HG03432 (cell line): ENCODE measurements around the gene UBE2Q1.
"Not testable (repeated sequence)": the region's sequence is repeated elsewhere in the genome, so short reads cannot be mapped to it uniquely, and the experiment has no call there.

Experiments
- ATAC-seq: cut with Tn5 transposase; IDR thresholded peaks from one replicate; pipeline ENCODE4 v1.9.1; 2021; ENCODE audit warnings: mild to moderate bottlenecking, moderate library complexity; ENCODE audit not compliant: unreplicated experiment

Gene UBE2Q1

DNA sequence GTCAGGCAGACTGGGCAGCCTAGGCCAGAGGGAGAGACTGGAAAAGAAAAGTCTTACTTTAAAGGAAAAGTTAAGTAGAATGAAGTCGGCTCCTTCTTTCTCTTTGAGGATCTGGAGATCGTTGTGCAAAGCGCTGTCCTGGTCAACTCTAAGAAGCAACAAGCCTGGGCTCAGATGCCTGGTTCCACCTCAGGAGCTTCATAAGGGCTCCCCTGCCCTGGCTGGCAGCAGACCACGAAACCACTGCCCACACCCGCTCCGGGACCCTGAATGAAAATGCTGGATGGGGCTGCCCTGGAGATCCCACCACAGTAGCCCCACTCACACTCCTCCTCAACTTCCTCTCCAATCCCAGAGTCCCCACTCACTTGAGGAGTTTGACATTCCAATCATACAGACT, 6.4 kb downstream of the UBE2Q1 start:
- ATAC-seq = no peak

GRCh38 chr1:154551474-154551873, 7.0 kb downstream of the UBE2Q1 start:
- no peak for ATAC-seq

- ATAC-seq = no peak
Measured at GRCh38 chr1:154550657-154551056, 7.8 kb downstream of the UBE2Q1 start.

GRCh38 chr1:154550070-154550469, 8.4 kb downstream of the UBE2Q1 start:
- ATAC-seq = no peak

DNA sequence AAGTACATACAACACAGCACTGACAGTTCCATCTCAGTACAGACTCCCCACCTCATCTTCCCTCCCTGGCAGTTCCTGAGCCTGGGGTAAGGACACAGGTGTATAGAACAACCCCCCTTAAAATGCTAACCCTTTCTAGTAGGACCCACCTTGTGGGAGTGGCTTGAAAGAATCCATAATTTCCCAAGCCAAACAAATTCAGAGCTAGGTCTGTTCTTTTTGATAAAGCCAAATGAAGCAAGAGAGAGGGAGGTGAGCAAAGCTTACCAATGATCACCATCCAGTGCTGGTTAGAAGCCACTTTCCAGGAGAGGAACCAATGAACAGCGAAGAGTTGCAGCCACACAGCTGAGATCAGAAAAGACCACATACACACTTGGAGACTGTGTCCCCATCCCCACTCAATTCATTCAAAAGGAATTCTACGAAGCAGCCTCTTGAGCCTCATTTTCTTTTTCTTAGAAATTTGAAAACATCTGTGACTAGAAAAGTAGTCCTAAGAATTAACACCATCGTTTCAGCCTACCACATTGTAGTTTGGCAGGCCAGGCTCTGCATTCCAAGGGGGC, 9.2 kb downstream of the UBE2Q1 start:
- ATAC-seq = no peak

- no peak for ATAC-seq
Measured at GRCh38 chr1:154548028-154548427, 10.4 kb downstream of the UBE2Q1 start.

GRCh38 chr1:154547105-154547732, 11.2 kb downstream of the UBE2Q1 start:
- no peak for ATAC-seq

GRCh38 chr1:154546264-154547063, 12.0 kb downstream of the UBE2Q1 start:
- ATAC-seq = no peak

- no peak for ATAC-seq
Measured at GRCh38 chr1:154541231-154541630, 17.2 kb downstream of the UBE2Q1 start.

DNA sequence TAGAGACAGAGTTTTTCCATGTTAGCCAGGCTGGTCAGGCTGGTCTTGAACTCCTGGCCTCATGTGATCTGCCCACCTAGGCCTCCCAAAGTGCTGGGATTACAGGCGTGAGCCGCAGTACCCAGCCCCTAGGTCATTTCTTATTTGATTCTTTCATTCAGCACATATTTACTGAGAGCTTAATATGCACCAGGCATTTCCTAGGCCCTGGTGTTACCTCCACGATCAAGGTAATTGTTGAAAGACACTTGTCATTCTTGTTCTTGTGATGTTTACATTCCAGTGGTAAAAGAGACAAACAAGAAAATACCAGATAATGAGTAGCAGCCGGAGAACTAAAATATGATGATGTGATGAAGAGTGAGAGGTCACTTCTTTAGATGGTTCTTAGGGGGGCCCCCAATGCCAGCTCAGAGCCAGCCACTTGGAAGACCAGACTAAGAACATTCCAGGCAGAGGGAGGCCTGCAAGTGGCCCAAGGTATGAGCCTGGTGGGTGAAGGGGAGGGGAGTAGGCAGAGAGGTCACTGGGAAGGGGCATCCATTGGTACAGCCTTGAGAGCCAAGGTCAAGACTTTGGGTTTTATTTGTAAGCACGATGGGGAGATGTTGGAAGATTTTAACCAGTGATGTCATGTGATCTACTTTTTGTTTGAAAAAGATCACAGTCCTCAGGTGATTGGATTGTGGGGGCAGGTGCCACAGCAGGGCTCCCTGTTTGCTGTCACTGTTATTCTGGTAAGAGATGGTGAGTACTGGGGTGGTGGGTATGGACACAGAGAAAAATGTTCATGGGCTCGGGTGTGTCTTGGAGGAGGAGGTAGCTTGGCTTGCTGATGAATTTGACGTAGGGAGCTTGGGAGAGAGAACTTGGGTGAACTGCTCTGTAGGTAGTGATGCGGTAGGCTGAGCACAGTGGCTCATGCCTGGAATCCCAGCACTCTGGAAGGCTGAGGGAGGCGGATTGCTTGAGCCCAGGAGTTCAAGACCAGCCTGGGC, 18.7 kb downstream of the UBE2Q1 start:
- no peak for ATAC-seq

DNA sequence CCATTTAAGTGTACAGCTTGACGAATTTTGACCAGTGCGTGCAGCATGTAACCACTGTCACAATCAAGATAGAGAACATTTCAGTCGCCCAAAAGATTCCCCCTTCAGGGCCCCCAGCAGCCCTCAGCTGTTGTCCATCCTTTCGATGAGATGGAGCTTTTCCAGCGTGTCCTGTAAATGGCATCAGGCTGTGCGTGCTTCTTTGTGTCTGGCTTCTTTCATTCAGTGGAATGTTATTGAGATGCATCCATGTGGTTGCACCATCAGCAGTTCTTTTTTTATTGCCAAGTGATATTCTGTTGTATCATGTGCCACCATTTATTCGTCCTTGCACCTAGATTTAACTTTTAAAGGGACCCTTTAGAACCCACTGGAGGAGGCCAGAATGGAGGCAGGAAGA, 21.9 kb downstream of the UBE2Q1 start:
- ATAC-seq = no peak

DNA sequence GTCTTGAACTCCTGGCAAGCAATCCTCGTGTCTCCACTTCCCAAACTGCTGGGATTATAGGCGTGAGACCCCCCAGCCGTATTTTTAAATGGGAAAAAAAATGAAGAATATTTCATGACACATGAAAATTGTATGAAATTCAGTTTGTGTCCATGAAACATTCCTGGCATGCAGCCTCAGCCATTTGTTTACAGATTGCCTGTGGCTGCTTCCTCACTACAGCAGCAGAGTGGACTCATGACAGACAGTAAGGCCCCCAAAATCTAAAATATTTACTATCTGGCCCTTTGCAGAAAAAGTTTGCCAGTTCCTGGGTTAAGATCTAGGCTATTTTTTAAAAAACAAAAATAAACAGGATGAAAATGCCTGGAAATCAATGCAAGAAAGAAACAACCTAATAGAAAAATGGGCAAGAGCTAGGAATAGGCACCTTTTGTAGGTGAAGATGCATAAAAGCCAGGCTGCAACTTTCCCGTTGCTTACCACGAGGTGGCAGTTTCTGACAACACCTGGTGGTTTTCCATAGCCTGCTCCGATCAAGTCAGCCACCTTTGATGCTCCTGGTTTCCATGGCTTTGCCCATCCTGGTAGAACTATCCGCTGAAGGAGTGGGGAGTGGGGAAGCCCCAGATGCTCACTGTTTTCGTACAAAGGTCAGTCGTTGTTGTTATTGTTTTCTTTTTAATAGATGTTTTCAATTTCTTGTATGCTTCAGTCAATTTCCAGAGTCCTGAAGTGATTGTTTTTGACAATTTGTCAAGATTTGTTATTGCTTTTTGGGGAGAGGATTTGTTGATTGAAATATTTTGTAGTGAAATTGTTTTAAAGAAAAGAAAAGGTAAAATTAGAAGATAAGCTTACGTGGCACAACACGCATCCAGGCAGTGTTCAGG, 24.3 kb downstream of the UBE2Q1 start:
- no peak for ATAC-seq

DNA sequence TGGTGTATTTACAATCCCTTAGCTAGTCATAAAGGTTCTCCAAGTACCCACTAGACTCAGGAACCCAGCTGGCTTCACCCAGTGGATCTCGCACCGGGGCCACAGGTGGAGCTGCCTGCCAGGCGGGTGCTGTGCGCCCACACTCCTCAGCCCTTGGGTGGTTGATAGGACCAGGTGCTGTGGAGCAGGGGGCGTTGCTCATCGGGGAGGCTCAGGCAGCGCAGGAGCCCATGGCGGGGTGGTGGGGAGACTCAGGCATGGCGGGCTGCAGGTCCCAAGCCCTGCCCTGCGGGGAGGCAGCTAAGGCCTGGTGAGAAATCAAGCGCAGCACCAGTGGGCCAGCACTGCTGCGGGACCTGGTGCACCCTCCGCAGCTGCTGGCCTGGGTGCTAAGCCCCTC, 26.5 kb downstream of the UBE2Q1 start:
- ATAC-seq = not testable (repeated sequence)

DNA sequence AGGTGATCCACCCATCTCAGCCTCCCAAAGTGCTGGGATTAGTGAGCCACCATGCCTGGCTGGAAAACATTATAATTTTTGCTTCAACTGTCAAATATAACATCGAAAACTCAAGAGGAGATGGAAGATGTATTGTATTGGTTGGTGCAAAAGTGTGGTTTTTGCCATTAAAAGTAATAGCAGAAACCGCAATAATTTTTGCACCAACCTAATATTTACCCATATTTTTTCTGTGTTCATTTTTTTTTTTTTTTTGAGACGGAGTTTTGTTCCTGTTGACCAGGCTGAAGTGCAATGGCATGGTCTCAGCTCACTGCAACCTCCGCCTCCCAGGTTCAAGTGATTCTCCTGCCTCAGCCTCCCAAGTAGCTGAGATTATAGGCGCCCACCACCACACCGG, 29.2 kb downstream of the UBE2Q1 start:
- ATAC-seq = no peak

GRCh38 chr1:154527192-154527591, 31.3 kb downstream of the UBE2Q1 start:
- no peak for ATAC-seq

DNA sequence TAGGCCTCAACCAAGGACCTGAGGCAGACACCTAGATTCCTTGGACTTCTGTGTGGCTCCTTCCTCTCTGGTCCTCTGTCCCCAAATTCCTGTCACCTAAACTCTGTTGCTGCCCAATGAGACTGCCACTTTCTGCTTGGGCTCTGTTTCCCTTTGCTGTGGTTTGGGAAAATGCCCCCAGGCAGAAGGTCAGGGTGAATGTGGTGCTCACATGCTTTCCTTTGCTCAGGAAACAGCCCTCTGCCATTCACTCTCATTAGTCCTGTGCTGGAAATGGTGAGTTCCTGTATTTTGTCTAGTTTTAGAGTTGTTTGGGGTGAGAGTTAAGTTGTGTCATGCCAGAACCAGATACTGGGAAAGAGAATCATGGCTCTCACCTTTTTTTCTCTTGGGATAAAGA, 33.6 kb downstream of the UBE2Q1 start:
- no peak for ATAC-seq

GRCh38 chr1:154521695-154522094, 36.8 kb downstream of the UBE2Q1 start:
- ATAC-seq = no peak

GRCh38 chr1:154520333-154520732, 38.1 kb downstream of the UBE2Q1 start:
- no peak for ATAC-seq

DNA sequence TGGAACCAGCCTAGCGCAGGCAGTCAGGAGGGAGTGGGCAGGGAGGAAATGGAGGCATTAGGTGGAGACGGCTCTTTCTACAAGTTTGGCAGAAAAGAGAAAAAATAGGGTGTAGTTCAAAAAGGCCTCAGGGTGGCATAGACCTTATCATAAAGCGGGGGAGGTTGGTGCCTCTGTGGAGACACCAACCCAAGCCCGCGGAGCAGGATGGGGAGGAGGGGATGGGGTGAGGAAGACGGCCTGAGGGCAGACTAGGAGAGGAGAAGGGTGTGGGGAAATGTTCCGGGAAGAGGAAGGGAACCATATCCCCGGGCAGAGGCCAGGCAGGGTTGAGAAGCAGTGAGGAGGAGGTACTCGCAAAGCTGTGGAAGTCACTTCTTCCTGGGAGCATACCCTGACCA, 38.9 kb downstream of the UBE2Q1 start:
- no peak for ATAC-seq

GRCh38 chr1:154517661-154518060, 40.8 kb downstream of the UBE2Q1 start:
- no peak for ATAC-seq
